Common myeloid progenitor, CD34-positive (primary cell): ENCODE measurements around the gene ARHGEF7.
"Not testable (repeated sequence)": the region's sequence is repeated elsewhere in the genome, so short reads cannot be mapped to it uniquely, and the experiment has no call there.

Experiments used
- CTCF ChIA-PET: fragments of 350-600 bp; sonication (Branson Sonifier 250); formaldehyde crosslinking; loops from one replicate; lab custom pipeline; 2021; ENCODE audit warnings: antibody characterized with exemption; lab: Charles Lee
- POLR2A ChIA-PET: fragments of 350-600 bp; sonication (Branson Sonifier 250); formaldehyde crosslinking; loops from one replicate; lab custom pipeline; 2021; ENCODE audit warnings: antibody characterized with exemption; lab: Charles Lee
- DNase-seq, 3 donors: peaks; one replicate each; pipeline versions ENCODE4 v3.0.0 to v3.0.0-alpha.2; 2013
- H3K27ac ChIP-seq, 2 experiments: 1 replicate in 1 of 2; 2 replicates in 1 of 2; pipeline ENCODE4 v1.7.0; 2013; ENCODE audit warnings: inconsistent platforms in 2 of 2, low read length in 2 of 2, mild to moderate bottlenecking in 2 of 2, low read depth in 1 of 2, moderate library complexity in 1 of 2; ENCODE audit not compliant: severe bottlenecking in 2 of 2, insufficient read depth in 1 of 2, poor library complexity in 1 of 2
- H3K27me3 ChIP-seq, 5 experiments: replicated peaks in 2 of 5; 1 replicate in 3 of 5; 2 replicates in 2 of 5; pipeline versions ENCODE4 v1.6.1 to v1.7.0; 2013; ENCODE audit warnings: low read length in 4 of 5, mild to moderate bottlenecking in 2 of 5, moderate library complexity in 2 of 5, inconsistent platforms in 1 of 5; ENCODE audit not compliant: insufficient read depth in 5 of 5, control insufficient read depth in 4 of 5
- H3K36me3 ChIP-seq, 4 experiments: 1 replicate in 2 of 4; 2 replicates in 2 of 4; pipeline versions ENCODE4 v1.6.1 to v1.7.0; 2013; ENCODE audit warnings: low read length in 3 of 4, control low read depth in 1 of 4, mild to moderate bottlenecking in 1 of 4; ENCODE audit not compliant: control insufficient read depth in 4 of 4, insufficient read depth in 4 of 4
- H3K4me1 ChIP-seq, 4 experiments: 1 replicate in 3 of 4; 2 replicates in 1 of 4; pipeline versions ENCODE4 v1.6.1 to v1.7.1; 2013; ENCODE audit warnings: low read length in 3 of 4, mild to moderate bottlenecking in 3 of 4, control low read depth in 1 of 4, inconsistent platforms in 1 of 4, moderate library complexity in 1 of 4; ENCODE audit not compliant: control insufficient read depth in 4 of 4, insufficient read depth in 4 of 4; ENCODE audit errors: control extremely low read depth in 1 of 4
- H3K4me3 ChIP-seq, 7 experiments: 1 replicate in 4 of 7; 2 replicates in 3 of 7; pipeline versions ENCODE4 v1.5.1 to v1.7.0; 2013; ENCODE audit warnings: mild to moderate bottlenecking in 7 of 7, low read length in 6 of 7, moderate library complexity in 6 of 7, inconsistent platforms in 2 of 7, low read depth in 2 of 7, control low read depth in 1 of 7; ENCODE audit not compliant: insufficient read depth in 4 of 7, control insufficient read depth in 1 of 7; ENCODE audit errors: extremely low read depth in 1 of 7
- H3K9me3 ChIP-seq, 5 experiments: 1 replicate in 4 of 5; 2 replicates in 1 of 5; pipeline versions ENCODE4 v1.6.1 to v1.7.1; 2013; ENCODE audit warnings: low read length in 4 of 5, mild to moderate bottlenecking in 2 of 5, inconsistent platforms in 1 of 5, low read depth in 1 of 5, moderate library complexity in 1 of 5; ENCODE audit not compliant: control insufficient read depth in 4 of 5, insufficient read depth in 2 of 5; ENCODE audit errors: control extremely low read depth in 1 of 5
- WGBS: methylation state at CpG from one replicate; pipeline ENCODE4 v1.1.5; 2013; ENCODE audit not compliant: insufficient coverage; 5-methylcytosine and 5-hydroxymethylcytosine counted together

ARHGEF7 gene

GRCh38 chr13:111074826-111075225, 40.3 kb upstream of the ARHGEF7 start:
- H3K4me1 ChIP-seq: no peaks in the 10 kb centered on the region
- ChIA-PET CTCF (no interaction called here), POLR2A (interaction anchor here (0.6 to 0.7 kb wide), 2 partner anchors 16 to 1547 kb away, joined by 3 read pairs; no protein-coding TSS in a partner anchor)
- 100% methylated on average over 2 of the region's 3 CpGs for WGBS
- H3K27me3 ChIP-seq: peaks cover 0 to 2% (median 0%) of the 10 kb centered on the region in 5 experiments
- no peak overlapping the region for H3K27ac ChIP-seq
- DNase-seq: no peak
- no peaks in the 10 kb centered on the region for H3K36me3 ChIP-seq
- H3K4me3 ChIP-seq: no peak overlapping the region
- H3K9me3 ChIP-seq: peaks cover 0 to 44% (median 21%) of the 10 kb centered on the region in 5 experiments

- no peaks in the 10 kb centered on the region for H3K36me3 ChIP-seq
- DNase-seq: no peak
- ChIA-PET POLR2A (no interaction called here), CTCF (no interaction called here)
- H3K27ac ChIP-seq: no peak overlapping the region
- WGBS: 94% methylated on average over 11 of the region's 11 CpGs
- peaks cover 0 to 33% (median 14%) of the 10 kb centered on the region in 5 experiments for H3K9me3 ChIP-seq
- no peak overlapping the region for H3K4me3 ChIP-seq
- H3K4me1 ChIP-seq: no peaks in the 10 kb centered on the region
- H3K27me3 ChIP-seq: peaks cover 0 to 2% (median 0%) of the 10 kb centered on the region in 5 experiments
Observed at GRCh38 chr13:111076155-111077013, 38.7 kb upstream of the ARHGEF7 start.

GRCh38 chr13:111079375-111079774, 35.7 kb upstream of the ARHGEF7 start:
- H3K9me3 ChIP-seq: peaks cover 0 to 16% (median 7%) of the 10 kb centered on the region in 5 experiments
- H3K4me1 ChIP-seq: no peaks in the 10 kb centered on the region
- H3K27me3 ChIP-seq: peaks cover 0 to 2% (median 0%) of the 10 kb centered on the region in 5 experiments
- ChIA-PET CTCF (interaction anchor here (0.8 to 2.4 kb wide), 2 partner anchors 11 to 92 kb away, joined by 3 to 9 read pairs; no protein-coding TSS in a partner anchor), POLR2A (no interaction called here)
- no peak overlapping the region for H3K27ac ChIP-seq
- H3K4me3 ChIP-seq: no peak overlapping the region
- 94% methylated on average over 7 of the region's 12 CpGs for WGBS
- DNase-seq: no peak
- H3K36me3 ChIP-seq: no peaks in the 10 kb centered on the region

GRCh38 chr13:111080642-111081041, 34.5 kb upstream of the ARHGEF7 start:
- Histone ChIP-seq H3K4me1 (no peaks in the 10 kb centered on the region), H3K4me3 (no peak overlapping the region), H3K27ac (no peak overlapping the region), H3K27me3 (peaks cover 0 to 2% (median 0%) of the 10 kb centered on the region in 5 experiments), H3K9me3 (peaks cover 0 to 8% (median 0%) of the 10 kb centered on the region in 5 experiments), H3K36me3 (no peaks in the 10 kb centered on the region)
- ChIA-PET CTCF (interaction anchor here (2.4 kb wide), 1 partner anchor 13 kb away, joined by 9 read pairs; no protein-coding TSS in a partner anchor), POLR2A (no interaction called here)
- WGBS: no CpG with 5 or more reads among the region's 5 CpGs
- DNase-seq: no peak

GRCh38 chr13:111082240-111082639, 32.9 kb upstream of the ARHGEF7 start:
- DNase-seq: no peak
- ChIA-PET CTCF (no interaction called here), POLR2A (no interaction called here)
- H3K4me3 ChIP-seq: no peak overlapping the region
- no peak overlapping the region for H3K27ac ChIP-seq
- H3K9me3 ChIP-seq: no peaks in the 10 kb centered on the region
- WGBS: 67% methylated on average over 3 of the region's 4 CpGs
- no peaks in the 10 kb centered on the region for H3K4me1 ChIP-seq
- no peaks in the 10 kb centered on the region for H3K36me3 ChIP-seq
- peaks cover 0 to 2% (median 2%) of the 10 kb centered on the region in 5 experiments for H3K27me3 ChIP-seq

GRCh38 chr13:111082769-111083168, 32.3 kb upstream of the ARHGEF7 start:
- H3K4me3 ChIP-seq, H3K4me1 ChIP-seq, H3K36me3 ChIP-seq, H3K27me3 ChIP-seq, CTCF ChIA-PET, DNase-seq, H3K27ac ChIP-seq, H3K9me3 ChIP-seq, POLR2A ChIA-PET: not testable (repeated sequence)
- 98% methylated on average over 14 of the region's 14 CpGs for WGBS

GRCh38 chr13:111083693-111084092, 31.4 kb upstream of the ARHGEF7 start:
- H3K27ac ChIP-seq, DNase-seq, H3K27me3 ChIP-seq, H3K9me3 ChIP-seq, H3K4me1 ChIP-seq, H3K4me3 ChIP-seq, H3K36me3 ChIP-seq, POLR2A ChIA-PET: not testable (repeated sequence)
- CTCF ChIA-PET: interaction anchor here (0.9 kb wide), 1 partner anchor 15 kb away, joined by 3 read pairs; no protein-coding TSS in a partner anchor
- 100% methylated on average over 2 of the region's 25 CpGs for WGBS
